Activated CD8-positive, alpha-beta memory T cell treated with anti-CD3 and anti-CD28 coated beads, Interleukin-2, amount 50 U/mL, for 4 hours (primary cell): Measurements from ENCODE around the gene MYO1E.
"Not testable (repeated sequence)": the region's sequence is repeated elsewhere in the genome, so short reads cannot be mapped to it uniquely, and the experiment has no call there.

Experiments used
- DNase-seq: peaks from one replicate; pipeline ENCODE4 v3.0.0-alpha.2; 2020

Gene MYO1E

DNA sequence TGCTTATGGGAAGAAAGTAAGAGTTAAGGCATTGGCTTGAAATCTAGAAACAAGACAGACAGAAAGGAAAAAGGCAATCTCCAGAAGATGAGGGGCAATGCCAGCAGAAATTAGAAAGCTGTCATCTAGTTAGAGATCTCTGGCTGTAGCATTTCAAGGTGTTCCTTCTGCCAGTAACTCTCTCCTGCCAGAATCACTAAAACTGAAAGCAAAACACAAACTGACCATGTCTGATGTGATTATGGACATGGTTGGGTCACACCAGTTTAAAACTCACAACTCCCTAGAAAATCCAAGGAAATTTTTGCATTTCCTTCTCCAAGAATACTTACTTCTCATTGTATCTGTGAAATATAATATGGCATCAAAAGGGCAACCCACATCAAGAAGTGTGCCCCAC lies 83.1 kb downstream of the MYO1E start:
- no peak for DNase-seq

DNA sequence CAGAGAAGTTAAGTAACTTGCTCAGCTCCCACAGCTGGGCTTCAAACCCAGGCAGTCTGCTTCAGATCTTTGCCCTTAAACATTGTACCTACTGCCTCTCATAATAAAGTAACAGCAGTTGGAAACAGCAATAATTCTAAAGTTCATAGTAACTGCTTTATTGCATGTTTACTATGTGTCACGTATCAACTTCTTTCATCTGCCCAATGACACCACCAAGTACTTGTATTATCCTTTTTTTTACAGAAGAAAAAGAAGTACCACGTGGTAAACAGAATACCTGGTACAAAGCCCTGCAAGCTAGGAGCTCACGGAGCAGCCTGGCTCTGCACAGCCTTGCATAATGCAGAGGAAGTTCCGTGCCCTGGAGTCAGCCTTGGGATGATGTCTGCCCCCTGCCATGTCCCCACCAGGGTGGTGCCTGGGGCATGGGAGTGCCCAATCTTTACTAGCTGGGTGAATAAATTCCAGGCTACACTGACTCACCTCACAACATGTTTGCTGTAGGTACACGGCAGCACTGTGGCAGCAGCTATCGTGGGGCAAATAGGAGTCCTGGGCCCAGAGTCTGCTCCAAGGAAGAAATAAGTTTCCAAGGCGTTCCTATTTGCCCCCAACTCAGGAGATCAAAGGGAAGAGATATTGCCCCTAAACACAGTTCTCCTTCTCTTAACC lies 88.8 kb downstream of the MYO1E start:
- no peak for DNase-seq

DNA sequence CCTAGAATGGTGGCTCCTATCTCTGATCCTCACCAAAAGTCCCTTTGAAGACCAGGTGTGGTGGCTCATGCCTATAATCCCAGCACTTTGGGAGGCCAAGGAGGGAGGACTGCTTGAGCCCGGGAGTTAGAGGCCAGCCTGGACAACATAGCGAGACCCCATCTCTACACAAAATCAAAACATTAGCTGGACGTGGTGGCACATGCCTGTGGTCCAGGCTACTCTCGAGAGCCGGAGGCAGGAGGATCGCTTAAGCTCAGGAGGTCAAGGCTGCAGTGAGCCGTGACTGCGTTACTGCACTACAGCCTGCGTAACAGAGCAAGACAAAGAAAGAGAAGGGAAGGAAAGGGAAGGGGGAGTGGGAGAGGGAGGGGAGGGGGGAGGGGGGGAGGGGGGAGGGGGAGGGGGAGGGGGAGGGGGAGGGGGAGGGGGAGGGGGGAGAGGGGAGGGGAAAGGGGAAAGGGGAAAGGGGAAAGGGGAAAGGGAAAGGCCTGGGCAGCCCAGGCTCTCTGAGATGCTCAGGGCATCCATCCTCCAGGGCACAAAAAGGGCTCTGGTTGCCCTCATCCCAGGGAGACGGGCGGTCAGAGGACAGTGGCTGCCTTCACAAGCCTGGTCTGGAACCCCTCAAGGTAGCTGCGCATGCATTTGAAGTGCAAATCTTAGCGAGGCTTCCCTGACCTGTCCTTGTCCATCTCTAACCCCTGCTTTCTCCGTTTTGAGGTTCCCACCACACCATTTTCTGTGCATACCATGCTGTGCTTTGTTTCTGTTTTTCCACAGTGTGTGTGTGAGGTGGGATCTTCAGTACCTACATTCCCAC lies 89.9 kb downstream of the MYO1E start:
- no peak for DNase-seq

DNA sequence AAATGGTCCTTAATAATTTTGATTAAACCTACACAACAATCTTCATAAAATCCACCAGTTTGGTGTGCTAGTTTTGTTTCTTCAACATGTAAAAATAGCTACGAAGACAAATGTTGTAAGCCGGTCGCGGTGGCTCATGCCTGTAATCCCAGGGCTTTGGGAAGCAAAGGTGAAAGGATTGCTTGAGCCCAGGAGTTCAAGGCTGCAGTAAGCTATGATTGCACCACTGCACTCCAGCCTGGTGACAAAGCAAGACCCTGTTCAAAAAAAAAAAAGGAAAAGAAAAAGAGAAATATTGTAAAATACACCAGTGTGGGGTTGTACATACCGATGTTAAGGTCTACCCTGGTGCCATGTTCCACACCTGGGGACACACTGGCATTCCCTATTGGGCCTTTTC lies 91.0 kb downstream of the MYO1E start:
- no peak for DNase-seq

DNA sequence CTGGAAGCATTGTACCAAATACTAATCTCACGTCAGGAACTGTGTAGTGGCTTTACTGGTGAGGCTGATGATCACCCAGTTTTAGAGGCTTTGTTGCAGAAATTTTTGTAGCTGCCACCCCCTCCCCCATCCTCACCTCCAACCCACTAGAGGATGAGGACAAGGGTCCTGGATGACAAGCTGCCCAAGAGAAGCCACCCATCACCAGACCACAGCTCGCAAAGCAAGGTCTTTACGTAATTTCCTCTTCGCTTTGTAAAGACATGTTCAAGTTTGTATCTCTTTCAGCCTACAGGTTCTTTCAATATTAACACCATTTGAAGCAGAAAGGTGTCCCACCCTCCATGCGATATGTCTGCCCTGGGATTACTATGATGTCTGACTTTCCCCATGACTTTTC lies 91.8 kb downstream of the MYO1E start:
- no peak for DNase-seq

DNA sequence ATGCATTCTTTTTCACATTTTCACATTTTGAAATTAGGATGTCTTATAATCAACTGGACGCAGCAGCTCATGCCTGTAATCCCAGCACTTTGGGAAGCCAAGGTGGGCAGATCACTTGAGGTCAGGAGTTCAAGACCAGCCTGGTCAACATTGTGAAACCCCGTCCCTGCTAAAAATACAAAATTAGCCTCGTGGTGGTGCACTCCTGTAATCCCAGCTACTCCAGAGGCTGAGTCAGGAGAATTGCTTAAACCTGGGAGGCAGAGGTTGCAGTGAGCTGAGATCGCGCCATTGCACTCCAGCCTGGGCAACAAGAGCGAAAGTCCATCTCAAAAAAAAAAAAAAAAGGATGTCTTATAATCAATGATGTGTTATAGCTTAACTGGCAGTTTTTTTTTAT lies 92.4 kb downstream of the MYO1E start:
- not testable (repeated sequence) for DNase-seq

DNA sequence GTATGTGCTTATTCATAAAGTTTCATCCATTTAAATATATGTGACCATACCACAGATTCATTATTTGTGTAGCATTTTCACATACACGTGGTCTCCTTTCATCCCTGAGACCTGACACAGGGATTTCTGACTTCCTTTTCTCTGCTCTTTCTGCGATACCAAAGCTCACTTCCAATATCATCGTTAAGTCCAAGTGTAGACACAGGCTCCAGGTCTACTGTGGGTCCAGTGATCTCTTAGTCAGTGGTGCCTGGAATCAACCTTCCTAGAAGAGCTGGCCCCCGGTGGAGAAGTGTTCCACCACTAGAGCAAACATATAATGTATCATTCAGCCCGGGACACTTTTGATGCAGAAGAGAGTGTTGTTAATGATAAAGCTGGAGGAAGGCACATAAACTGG lies 93.6 kb downstream of the MYO1E start:
- DNase-seq: no peak

DNA sequence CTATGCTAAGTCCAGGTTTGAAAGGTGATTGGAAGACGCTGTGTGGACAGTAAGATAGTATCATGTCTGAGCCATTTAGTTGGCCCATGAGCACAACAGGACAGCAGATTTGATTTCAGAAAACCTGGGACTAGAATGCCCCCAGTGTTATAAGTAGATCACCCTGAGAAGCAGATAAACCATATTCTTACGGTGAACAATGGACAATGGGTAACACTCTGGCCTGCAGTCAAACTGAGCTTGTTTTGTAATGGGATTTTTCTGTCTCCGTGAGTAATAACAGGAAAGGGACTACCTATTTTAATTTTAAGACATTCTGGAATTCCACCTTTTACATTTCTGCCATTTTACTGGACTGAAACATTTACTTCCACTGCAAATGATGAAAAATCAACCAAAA lies 94.6 kb downstream of the MYO1E start:
- no peak for DNase-seq

DNA sequence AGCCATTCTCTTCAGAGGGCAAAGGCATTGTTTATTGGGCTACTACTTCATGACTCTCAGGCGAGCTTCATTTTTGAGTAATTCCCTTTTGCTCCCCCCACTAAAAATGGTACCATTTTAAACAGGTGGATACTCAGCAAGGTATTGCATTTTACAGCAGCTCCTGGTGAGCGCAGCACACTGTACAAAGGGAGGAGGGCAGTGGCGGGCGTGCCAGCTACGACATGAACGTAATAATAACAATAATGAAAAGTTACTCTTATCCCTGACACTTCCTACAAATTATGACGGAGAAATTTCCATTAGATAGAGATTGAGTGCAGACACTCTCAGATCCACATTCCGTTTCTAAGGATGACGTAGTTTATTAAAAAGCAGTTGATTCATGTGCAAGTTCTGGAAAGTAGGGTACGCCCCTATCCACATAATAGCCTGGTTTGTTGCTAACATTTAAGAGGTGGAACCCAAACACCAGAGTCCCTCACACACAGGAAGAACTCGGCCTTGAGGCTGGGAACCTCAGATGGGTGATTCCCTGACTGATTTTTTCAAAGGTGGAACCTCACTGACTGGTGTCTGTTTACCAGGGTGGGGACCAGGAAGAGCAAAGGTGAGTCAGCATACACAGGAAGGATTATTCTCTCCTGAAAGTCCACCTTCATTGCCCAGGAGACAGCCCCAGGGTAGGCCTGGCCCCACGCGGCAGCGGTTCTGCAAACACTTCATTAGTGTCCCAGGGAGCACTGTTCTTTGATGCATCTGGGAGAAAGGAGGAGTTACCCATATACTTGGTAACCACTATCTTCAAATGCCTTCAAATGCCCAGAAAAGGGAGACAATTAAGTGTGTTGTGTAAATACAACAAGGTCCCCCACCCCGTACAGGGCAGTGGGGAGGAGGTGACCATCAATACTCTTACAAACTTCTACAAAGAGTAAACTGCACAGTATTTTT lies 96.2 kb downstream of the MYO1E start:
- DNase-seq: no peak

DNA sequence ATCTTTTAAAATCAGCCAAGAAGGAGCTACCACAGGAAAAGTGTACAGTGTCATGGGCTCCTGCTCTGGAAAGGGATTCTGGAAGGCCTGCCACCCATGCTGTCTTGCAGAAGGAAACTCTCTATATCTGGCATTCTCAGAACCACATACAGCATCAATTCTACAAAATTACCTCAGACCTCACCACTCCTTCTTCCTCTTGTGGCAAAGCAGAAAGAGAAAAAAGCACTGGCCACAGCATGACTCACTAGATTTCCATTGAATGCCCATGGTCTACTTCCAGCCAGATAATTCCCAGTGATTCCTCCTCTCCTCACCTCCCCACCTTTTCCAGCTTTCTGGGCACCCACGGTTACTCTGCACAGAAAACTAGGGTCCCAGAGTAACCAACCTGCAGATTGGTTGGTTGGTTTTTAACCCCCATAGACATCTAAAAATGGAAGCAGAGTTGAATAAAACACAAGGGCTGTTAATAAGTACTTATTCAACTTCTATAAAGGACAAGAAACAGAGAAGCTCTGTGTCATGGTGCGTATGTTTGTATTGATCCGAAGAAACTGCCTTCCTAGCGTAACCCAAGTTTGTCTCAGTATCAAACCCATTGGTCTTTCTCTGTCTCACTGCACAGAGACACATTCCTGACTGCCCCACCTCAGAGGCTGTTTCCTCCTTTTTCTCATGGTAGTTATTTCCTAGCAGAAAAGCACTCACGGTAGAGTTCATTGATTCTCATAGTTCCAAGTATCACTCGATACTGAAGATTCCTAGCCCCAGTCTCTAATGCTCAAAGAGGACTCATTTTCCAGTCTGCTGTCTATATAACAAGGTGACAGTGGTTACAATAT lies 98.3 kb downstream of the MYO1E start:
- DNase-seq: no peak

DNA sequence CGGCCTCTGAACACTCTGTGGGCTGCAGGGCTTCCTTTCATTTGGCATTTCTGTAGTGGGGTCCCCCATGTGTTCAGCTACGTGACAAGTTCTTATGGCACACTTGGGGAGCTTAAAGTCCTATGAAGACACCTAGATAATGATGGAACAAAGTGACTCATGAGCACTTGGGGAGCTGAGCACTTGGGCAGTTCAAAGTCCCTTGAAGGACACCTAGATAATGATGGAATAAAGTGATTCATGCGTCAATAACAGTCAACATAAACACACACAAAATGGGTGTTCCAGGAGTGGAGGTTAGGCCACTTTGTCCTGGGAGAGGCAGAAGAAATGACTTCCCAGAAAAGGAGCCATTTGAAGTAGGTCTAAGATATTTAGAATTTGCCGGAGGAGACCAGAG lies 99.4 kb downstream of the MYO1E start:
- DNase-seq: no peak

DNA sequence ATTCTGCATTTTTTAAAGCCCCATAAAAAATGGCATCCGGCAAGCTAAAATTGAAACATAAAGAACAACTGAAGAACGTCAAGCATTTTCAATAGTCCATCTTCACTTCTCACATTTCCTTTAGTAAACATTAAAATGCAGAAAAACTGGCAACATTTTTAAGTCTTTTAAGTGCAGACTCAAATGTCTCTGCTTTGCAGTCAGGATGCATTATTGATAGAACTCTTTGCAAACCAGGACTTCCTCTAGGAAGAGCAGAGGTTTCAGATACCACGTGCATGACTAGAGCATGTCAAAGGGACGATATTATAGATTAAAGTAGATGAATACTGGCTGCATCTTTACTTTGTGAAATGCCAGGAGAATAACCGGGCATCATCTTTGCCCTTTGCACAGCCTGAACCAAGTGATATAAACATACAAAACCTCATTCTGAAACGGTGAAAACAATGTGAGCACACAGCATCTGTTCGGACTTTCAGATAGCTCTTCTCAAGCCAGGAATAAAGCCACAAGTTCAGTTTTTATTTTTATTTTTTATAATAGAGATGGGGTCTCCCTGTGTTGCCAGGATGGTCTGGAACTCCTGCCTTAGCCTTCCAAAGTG lies 101.0 kb downstream of the MYO1E start:
- DNase-seq: no peak

DNA sequence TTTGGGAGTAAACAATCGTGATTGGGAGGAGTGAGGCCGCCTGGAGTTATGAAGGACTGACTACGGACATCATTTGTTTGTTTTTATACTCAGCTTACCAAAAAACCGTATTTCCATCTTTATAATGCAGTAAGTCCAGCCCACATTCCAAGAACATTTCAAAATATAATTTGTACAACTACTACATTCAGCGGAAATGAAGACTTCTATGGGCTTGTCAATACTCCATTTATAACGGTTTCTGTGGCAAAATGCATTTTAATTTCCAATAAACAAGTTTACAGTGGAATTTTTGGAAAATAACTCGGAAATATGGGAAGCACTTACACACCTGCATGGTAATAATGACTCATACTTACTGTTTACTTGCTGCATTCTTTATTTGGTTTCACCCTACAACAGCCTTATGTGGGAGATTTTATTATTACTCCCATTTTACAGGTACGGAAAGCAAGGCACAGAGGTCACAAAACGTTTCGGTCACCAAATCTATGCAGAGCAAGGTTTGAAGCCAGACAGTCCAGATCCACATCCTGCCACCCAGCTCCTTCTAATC lies 103.7 kb downstream of the MYO1E start:
- DNase-seq: no peak

DNA sequence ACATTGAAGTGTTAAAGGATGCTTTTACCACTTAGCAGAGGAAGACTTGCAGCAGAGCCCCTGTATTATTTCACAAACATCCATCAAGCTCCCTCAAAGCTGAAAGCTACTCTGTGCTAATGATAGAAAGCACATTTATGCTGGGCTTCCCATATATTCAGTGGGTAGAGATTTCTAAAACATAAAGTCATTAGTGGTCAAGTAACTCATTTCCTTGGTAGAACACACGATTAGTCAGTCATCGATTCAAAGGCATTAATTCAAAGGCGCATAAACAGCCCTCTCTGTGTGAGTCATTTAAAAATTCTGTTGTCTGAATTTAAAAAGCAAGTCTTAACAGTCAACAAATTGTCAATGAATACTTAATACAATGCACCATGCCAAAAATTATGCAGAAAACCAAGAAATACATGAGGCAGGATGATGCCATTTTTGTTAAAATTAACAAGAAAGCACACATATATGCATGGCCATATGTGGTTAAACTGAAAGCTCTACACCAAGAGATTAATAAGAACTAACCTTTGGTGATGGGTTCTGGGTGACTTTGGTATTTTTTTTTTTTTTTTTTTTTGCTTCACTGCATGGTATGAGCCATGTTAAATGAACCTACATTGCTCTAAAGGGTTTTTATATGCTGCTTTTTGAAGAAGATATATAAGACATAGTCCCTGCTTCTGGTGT lies 104.4 kb downstream of the MYO1E start:
- DNase-seq: no peak

DNA sequence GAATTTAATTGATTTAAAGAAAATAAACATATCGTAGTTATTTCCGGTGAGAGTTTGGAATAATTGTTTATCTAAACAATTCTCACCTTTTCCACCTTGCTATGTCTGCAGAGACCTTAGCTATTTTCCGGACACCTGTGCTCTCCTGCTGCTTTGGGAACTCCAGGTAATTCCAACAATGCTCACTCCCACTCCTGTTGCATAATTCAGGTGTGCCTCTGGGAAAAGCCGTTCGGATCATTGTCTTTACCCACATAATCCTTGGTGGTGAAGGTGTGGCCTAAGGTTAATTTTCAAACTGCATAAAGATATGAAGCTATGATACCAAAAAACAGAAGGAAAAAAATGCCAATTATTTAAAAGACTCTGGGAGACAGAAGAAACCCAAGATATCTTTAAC lies 106.6 kb downstream of the MYO1E start:
- no peak for DNase-seq

DNA sequence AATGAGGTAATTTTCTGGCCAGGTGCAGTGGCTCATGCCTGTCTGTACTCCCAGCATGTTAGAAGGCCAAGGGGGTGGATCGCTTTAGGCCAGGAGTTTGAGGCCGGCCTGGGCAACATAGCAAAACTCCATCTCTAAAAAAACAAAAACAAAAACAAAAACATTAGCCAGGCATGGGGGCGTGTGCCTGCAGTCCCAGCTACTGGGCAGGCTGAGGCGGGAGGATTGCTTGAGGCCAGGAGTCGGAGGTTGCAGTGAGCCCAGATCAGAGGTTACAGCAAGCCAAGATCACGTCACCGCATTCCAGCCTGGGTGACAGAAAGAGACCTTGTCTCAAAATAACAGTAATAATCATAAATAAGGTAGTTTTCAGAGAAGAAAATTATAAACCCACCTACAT lies 110.4 kb downstream of the MYO1E start:
- DNase-seq: no peak

DNA sequence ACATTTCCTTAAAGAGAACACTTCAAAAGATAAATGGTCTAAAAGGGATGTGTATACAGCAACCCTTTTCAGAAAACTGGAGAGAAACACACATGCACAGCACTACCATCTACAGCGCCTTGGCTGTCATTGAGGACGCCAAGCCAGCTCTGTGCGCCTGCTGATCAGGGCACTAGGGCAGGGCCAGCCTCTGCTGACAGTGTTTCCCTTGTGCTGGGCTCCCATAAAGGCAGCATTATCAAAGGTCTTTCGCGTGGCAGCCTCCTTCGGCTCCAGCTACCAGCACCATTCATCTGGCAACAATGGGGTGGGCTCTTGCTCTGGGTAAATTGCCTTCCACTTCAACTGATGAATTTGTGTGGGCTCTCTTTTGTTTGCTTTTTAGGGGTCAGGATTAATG lies 112.6 kb downstream of the MYO1E start:
- no peak for DNase-seq

DNA sequence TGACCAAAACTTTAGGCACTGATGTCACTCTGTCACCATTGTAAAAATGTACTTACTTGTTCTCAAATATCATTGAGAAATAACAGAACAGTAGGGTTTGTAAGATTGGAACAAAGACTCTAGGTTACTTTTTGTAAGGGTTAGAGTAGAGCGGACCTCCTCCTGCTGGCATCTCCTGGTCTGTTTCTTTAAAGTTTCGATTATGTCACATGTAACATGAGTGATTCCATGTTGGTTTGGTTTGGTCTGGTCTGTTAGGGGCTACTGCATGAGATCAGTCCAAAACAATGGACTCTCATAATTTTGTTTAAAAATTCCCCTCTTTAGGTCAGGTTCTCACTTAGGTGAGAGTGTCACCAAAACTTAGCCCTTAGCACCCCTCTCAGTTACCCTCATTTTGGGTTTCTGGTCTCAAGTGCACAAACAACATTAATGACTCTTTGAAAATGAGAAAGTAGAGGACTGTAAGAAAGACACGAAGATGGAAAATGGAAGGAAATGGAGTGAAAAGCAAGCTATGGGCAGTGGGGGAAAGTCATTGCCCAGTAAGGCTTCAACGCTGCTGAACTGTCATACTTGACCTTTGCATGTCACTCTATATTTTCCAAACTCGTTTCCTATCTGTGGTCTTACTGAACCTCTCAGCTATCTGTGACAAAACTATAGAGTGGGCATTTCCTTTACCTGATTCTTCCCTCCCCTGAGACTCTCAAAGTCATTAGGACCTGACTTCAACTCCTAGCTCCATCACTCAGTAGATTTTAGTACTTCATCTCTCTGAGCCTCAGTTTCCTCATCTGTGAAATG lies 113.3 kb downstream of the MYO1E start:
- DNase-seq: no peak

DNA sequence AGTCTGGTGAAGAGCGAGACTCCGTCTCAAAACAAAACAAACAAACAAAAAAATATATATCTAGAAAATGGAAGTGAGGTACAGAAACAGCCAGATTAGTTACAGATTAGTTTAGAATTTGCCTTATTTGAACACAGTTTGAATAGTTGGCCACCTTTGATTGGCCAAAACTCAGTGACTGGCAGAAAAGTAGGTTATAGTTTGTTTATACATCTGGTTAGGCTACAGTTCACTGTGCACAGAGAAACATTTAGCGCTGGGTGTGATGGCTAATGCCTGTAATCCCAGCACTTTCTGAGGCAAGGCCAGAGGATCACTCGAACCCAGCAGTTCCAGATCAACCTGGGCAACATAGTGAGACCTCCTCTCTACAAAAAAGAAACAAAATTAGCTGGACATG lies 114.4 kb downstream of the MYO1E start:
- DNase-seq: no peak

DNA sequence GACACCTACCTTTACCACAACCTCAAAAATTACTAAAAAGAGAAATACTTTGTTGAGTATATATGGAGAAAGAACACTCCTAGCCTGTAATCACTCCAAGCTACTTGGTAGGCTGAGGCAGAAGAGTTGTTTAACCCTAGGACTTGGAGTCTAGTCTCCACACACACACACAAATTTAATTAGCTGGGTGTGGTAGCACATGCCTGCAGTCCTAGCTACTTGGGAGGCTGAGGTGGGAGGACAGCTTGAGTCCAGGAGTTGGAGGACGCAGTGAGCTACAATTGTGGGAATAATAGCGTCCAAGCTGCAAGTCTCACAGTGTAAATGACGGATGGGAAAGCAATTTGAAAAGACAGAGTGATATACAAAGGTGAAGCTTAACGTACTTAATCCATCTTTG lies 115.5 kb downstream of the MYO1E start:
- no peak for DNase-seq
